Thoracic aorta (tissue), 2 donors: ENCODE data around the gene SPINK4. TPM values are rescaled to one million over a fixed set of nuclear protein-coding genes. Genes with fewer than 3 reads are reported as not detected.
A peak's percentile ranks its signal among the peaks of the same experiment; 100 is the strongest.

Source experiments
- ATAC-seq: fragments of 150-250 bp; one replicate; pipeline ENCODE4 v1.8.0; 2017; ENCODE audit warnings: low read depth; ENCODE audit not compliant: insufficient number of reproducible peaks, low FRiP score
- DNase-seq: peaks from one replicate; pipeline ENCODE4 v3.0.0-alpha.2; 2020; ENCODE audit warnings: low spot score
- H3K27ac ChIP-seq, 2 donors: fragments of 200-600 bp; sonication (generic); 1 replicate in 1 of 2; 2 replicates in 1 of 2; pipeline ENCODE4 v1.5.1; 2016; ENCODE audit warnings: mild to moderate bottlenecking in 2 of 2, moderate library complexity in 2 of 2
- H3K27me3 ChIP-seq: fragments of 200-600 bp; sonication (generic); replicated peaks from 2 replicates; pipeline ENCODE4 v1.6.0; 2016; ENCODE audit warnings: mild to moderate bottlenecking; ENCODE audit not compliant: insufficient read depth
- H3K36me3 ChIP-seq: fragments of 200-600 bp; sonication (generic); one replicate; pipeline ENCODE4 v1.5.1; 2016
- H3K4me1 ChIP-seq, 2 donors: fragments of 200-600 bp; sonication (generic); 1 replicate in 1 of 2; 2 replicates in 1 of 2; pipeline versions ENCODE4 v1.5.1 to v1.6.0; 2016; ENCODE audit warnings: low read depth in 2 of 2, mild to moderate bottlenecking in 1 of 2; ENCODE audit not compliant: control insufficient read depth in 1 of 2
- H3K4me3 ChIP-seq: fragments of 200-600 bp; sonication (generic); 2 replicates; pipeline ENCODE4 v1.5.1; 2016; ENCODE audit warnings: mild to moderate bottlenecking
- H3K9me3 ChIP-seq: fragments of 200-600 bp; sonication (generic); 2 replicates; pipeline ENCODE4 v1.5.1; 2016
- CTCF ChIP-seq: fragments of 200-600 bp; sonication (generic); IDR thresholded peaks from one replicate; pipeline ENCODE4 v1.5.1; 2019; ENCODE audit warnings: antibody characterized with exemption
- total RNA-seq, 2 donors: library from RNA; depleted of rRNA; stranded (reverse); fragments of >200 nt; gene quantifications; one replicate each; pipeline versions ENCODE4 v1.1.0 to v1.2.3, GENCODE V29; 2016

The SPINK4 gene
- total RNA-seq, 2 donors from 2014 or later: not detected

GRCh38 chr9:33265211-33265865, 25.4 kb downstream of the SPINK4 start:
- Histone ChIP-seq H3K4me1 (peaks cover 7 to 29% of the 10 kb centered on the region in 2 donors), H3K9me3 (no peaks in the 10 kb centered on the region), H3K36me3 (peaks cover 14% of the 10 kb centered on the region), H3K27me3 (no peaks in the 10 kb centered on the region), H3K27ac (peak overlapping the region; percentile 75 to 82), H3K4me3 (peak overlapping the region; percentile 79)
- TF ChIP-seq CTCF: no peak
- DNase-seq (no peak), ATAC-seq (no peak)

DNA sequence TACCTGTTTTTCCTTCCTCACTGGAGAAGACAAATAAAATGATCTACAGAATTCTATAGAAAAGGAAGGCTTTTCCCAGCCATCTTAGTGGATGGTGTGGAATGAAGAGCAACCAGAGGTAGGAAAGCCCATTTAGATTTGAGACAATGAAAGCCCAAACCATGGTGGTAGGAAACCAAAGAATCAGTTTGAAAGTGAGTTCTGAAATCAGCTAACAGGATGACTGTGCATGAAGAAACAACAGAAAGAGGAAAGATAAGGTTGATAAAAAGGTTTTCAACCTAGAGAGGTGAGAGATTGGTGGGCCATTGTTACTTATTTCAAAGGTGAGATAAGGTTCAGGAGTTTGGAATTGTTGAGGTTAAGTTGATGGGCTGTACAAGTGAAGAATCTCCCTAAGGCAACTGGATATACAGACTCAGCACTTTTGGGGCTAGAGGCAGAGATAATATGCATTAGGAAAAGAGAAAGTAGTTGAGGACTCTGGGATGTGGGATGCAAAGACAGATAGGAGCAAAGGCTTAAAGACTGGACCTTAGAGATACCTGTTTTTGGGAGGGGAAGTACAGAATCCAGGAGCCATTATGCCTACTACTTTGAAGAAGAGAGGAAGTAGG, 27.3 kb downstream of the SPINK4 start:
- TF ChIP-seq CTCF: no peak
- Histone ChIP-seq H3K36me3 (peaks cover 28% of the 10 kb centered on the region), H3K27me3 (no peaks in the 10 kb centered on the region), H3K9me3 (no peaks in the 10 kb centered on the region), H3K4me1 (peaks cover 7 to 29% of the 10 kb centered on the region in 2 donors), H3K27ac (no peak overlapping the region), H3K4me3 (no peak overlapping the region)
- DNase-seq: no peak
- ATAC-seq: no peak

GRCh38 chr9:33270146-33270545, 30.2 kb downstream of the SPINK4 start:
- peaks cover 47% of the 10 kb centered on the region for H3K36me3 ChIP-seq

DNA sequence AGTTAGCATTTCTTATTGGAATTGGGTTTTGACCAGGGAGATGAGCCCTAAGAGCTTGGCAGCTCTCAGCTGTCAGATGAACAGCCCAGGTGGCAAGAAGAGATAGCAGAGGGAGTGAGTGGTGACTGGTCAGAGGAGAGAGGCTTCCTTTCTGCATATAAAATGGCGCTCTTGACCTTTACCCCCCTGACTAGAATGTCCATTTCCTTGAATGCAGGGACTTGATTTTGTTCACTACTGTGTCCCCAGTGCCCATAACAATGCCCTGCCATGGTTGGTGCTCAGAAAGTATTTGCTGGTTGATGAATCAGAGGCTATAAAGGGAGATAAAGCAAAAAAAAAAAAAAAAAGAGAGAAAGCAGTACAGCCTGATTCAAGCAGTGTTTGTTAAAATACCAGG, 32.1 kb downstream of the SPINK4 start:
- Histone ChIP-seq H3K27ac (no peak overlapping the region), H3K4me1 (no peaks in the 10 kb centered on the region), H3K36me3 (peaks cover 63% of the 10 kb centered on the region), H3K27me3 (no peaks in the 10 kb centered on the region), H3K9me3 (no peaks in the 10 kb centered on the region), H3K4me3 (no peak overlapping the region)
- ATAC-seq: no peak
- DNase-seq: no peak
- no peak for TF ChIP-seq CTCF

More at GRCh38 chr9:33270146-33270545, 30.2 kb downstream of the SPINK4 start:
- no peak for TF ChIP-seq CTCF
- Histone ChIP-seq H3K4me1 (peaks cover 7 to 16% of the 10 kb centered on the region in 2 donors), H3K9me3 (no peaks in the 10 kb centered on the region), H3K4me3 (no peak overlapping the region), H3K27ac (no peak overlapping the region), H3K27me3 (no peaks in the 10 kb centered on the region)
- ATAC-seq (no peak), DNase-seq (no peak)

- no peak for TF ChIP-seq CTCF
- Histone ChIP-seq H3K36me3 (peaks cover 69% of the 10 kb centered on the region), H3K4me1 (no peaks in the 10 kb centered on the region), H3K9me3 (no peaks in the 10 kb centered on the region), H3K27me3 (no peaks in the 10 kb centered on the region), H3K27ac (no peak overlapping the region), H3K4me3 (no peak overlapping the region)
- ATAC-seq (no peak), DNase-seq (no peak)
Observed at GRCh38 chr9:33273266-33273971, 33.5 kb downstream of the SPINK4 start.
